ENCODE data around the gene KLHL40.

KLHL40 gene

DNA sequence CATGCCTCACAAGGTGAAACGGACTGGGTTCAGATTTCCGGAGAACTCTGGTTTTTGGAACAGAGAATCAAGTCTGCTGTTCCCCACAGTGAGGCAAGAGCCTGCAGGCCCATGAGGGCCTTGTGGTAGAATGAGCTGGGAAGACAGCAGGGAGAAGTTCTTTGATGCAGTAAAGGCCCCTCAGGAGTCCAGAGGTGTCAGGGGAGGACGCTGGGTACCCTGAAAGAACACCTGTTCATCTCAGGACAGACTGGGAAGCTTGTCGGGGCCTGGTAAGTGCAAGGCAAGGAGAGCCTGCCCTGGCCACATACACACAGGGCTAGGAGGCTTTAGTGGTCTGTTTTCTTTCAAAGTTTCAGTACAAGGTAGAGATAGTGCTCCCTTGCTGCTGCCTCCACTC, 35.6 kb upstream of the KLHL40 start:
- TF ChIP-seq MAX (IDR thresholded peaks at IDR 0.05), result no peak
- TF ChIP-seq YY1 (IDR thresholded peaks at IDR 0.05; ENCODE audit: low read depth), result no peak
- TF ChIP-seq TEAD4 (IDR thresholded peaks at IDR 0.05), result no peak
- TF ChIP-seq CEBPB (IDR thresholded peaks at IDR 0.05), result no peak
- TF ChIP-seq TCF12 (IDR thresholded peaks at IDR 0.05; ENCODE audit: low read depth), result no peak
- TF ChIP-seq ZBTB7A (IDR thresholded peaks at IDR 0.05; ENCODE audit: low read depth), result no peak
- no peak for TF ChIP-seq RAD21 (IDR thresholded peaks at IDR 0.05; ENCODE audit: low read depth)
- TF ChIP-seq NFIC (IDR thresholded peaks at IDR 0.05), result no peak
- no peak for TF ChIP-seq TAF1 (IDR thresholded peaks at IDR 0.05; ENCODE audit: low read depth)
- TF ChIP-seq EGR1 (IDR thresholded peaks at IDR 0.05), result no peak
- no peak for TF ChIP-seq EP300 (IDR thresholded peaks at IDR 0.05; ENCODE audit: borderline replicate concordance)
- TF ChIP-seq, protein P1, sequence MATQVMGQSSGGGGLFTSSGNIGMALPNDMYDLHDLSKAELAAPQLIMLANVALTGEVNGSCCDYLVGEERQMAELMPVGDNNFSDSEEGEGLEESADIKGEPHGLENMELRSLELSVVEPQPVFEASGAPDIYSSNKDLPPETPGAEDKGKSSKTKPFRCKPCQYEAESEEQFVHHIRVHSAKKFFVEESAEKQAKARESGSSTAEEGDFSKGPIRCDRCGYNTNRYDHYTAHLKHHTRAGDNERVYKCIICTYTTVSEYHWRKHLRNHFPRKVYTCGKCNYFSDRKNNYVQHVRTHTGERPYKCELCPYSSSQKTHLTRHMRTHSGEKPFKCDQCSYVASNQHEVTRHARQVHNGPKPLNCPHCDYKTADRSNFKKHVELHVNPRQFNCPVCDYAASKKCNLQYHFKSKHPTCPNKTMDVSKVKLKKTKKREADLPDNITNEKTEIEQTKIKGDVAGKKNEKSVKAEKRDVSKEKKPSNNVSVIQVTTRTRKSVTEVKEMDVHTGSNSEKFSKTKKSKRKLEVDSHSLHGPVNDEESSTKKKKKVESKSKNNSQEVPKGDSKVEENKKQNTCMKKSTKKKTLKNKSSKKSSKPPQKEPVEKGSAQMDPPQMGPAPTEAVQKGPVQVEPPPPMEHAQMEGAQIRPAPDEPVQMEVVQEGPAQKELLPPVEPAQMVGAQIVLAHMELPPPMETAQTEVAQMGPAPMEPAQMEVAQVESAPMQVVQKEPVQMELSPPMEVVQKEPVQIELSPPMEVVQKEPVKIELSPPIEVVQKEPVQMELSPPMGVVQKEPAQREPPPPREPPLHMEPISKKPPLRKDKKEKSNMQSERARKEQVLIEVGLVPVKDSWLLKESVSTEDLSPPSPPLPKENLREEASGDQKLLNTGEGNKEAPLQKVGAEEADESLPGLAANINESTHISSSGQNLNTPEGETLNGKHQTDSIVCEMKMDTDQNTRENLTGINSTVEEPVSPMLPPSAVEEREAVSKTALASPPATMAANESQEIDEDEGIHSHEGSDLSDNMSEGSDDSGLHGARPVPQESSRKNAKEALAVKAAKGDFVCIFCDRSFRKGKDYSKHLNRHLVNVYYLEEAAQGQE (IDR thresholded peaks at IDR 0.05; ENCODE audit: low read depth), result no peak
- TF ChIP-seq CREB1 (IDR thresholded peaks at IDR 0.05; ENCODE audit: low read depth), result no peak
- TF ChIP-seq USF1 (IDR thresholded peaks at IDR 0.05), result no peak
- no peak for TF ChIP-seq FOXM1 (IDR thresholded peaks at IDR 0.05; ENCODE audit: borderline replicate concordance, low read depth)

GRCh38 chr3:42651248-42652091, 33.9 kb upstream of the KLHL40 start:
- TF ChIP-seq CEBPB (IDR thresholded peaks at IDR 0.05) (no peak), CREB1 (IDR thresholded peaks at IDR 0.05; ENCODE audit: low read depth) (no peak), NFIC (IDR thresholded peaks at IDR 0.05) (0 out of 2 replicates have a peak, but pooled peaks have one; percentile 4), EP300 (IDR thresholded peaks at IDR 0.05; ENCODE audit: borderline replicate concordance) (peak; percentile 45; the same call in 1 of the 2 replicates), TCF12 (IDR thresholded peaks at IDR 0.05; ENCODE audit: low read depth) (0 out of 2 replicates have a peak, but pooled peaks have one; percentile 23)
- TF ChIP-seq, protein P1 (IDR thresholded peaks at IDR 0.05; ENCODE audit: low read depth), result no peak

DNA sequence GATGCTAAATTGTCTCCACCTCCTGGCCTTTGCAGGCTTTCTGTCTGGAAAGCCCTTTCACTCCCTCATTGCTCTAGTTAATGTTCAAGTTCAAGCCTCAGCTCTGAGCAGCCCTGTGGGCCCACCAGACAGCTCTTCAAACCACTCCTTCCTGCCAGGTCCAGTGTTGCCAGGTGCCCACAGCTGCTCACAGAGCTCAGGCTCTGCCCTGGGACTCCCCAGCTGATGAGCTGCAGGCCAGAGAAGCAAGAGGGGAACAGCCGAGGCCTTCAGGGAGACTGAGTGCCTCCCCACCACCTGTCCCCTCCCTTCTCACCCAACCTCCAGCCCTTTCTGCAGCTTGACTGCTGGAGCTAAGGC, 33.1 kb upstream of the KLHL40 start:
- no peak for TF ChIP-seq YY1 (IDR thresholded peaks at IDR 0.05; ENCODE audit: low read depth)
- no peak for TF ChIP-seq TEAD4 (IDR thresholded peaks at IDR 0.05)

DNA sequence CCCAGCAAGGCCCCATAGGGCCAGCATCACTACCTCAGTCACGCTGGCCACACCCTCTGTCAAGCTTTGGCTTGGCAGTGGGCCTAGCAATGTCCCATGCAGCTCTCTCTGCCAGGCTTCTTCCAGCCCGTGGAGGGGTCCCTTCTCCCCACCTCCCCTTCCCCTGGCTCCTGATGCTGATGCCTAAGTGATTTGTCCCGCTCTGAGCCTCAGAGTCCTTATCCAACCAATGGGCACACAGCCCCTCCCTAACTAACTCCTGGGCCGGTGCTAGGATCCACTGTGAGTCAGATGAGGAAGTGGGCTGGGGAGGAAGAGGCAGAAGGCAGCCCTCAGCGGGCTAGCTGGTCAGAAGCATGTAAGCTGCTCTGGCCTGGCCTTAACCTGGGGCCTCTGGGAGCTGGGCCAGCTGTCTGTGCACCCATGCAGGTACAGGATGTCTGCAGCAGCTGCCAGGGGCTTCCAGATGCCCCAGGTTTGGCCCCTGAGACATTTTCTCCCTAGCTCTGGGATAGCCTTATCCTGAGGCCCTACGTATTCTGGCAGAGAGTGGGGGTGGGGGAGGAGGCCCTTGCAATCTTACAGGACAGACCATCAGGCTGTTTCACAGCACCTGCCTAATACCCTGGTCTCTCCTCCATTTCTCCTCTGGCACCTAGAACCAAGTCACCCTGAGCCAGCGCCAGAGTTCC, 32.6 kb upstream of the KLHL40 start:
- TF ChIP-seq EGR1 (IDR thresholded peaks at IDR 0.05) (no peak), RAD21 (IDR thresholded peaks at IDR 0.05; ENCODE audit: low read depth) (no peak), NFIC (IDR thresholded peaks at IDR 0.05) (peak; percentile 80), YY1 (IDR thresholded peaks at IDR 0.05; ENCODE audit: low read depth) (no peak), TCF12 (IDR thresholded peaks at IDR 0.05; ENCODE audit: low read depth) (peak; percentile 76), CREB1 (IDR thresholded peaks at IDR 0.05; ENCODE audit: low read depth) (no peak), EP300 (IDR thresholded peaks at IDR 0.05; ENCODE audit: borderline replicate concordance) (peak; percentile 38; the same call in 1 of the 2 replicates), USF1 (IDR thresholded peaks at IDR 0.05) (no peak), MAX (IDR thresholded peaks at IDR 0.05) (peak; percentile 42), ZBTB7A (IDR thresholded peaks at IDR 0.05; ENCODE audit: low read depth) (peak; percentile 78; the same call in 1 of the 2 replicates), CEBPB (IDR thresholded peaks at IDR 0.05) (no peak), TAF1 (IDR thresholded peaks at IDR 0.05; ENCODE audit: low read depth) (no peak; the same call in none of the 2 replicates), TEAD4 (IDR thresholded peaks at IDR 0.05) (peak; percentile 47; the same call in 1 of the 2 replicates), FOXM1 (IDR thresholded peaks at IDR 0.05; ENCODE audit: borderline replicate concordance, low read depth) (no peak)
- TF ChIP-seq, protein P1 (IDR thresholded peaks at IDR 0.05; ENCODE audit: low read depth), result no peak

Measured in Ishikawa (cell line).